Measurements from ENCODE around the gene MAML1.

- no peak for TF ChIP-seq CTCF (conservative IDR thresholded peaks at IDR 0.05 in 1 of 2, IDR thresholded peaks at IDR 0.05 in 1 of 2; ENCODE audit: low read depth in 1 of 2, low read length in 2 of 2)
- no peak for TF ChIP-seq EZH2 (IDR thresholded peaks at IDR 0.05; ENCODE audit: low read length, missing control alignments)
These were observed 12.4 kb upstream of the MAML1 start for GRCh38 chr5:179720222-179720621.
